ENCODE data around the gene GFPT2. TPM values are rescaled to one million over a fixed set of nuclear protein-coding genes. Genes with fewer than 3 reads are reported as not detected.

GFPT2 gene
- total and polyA plus RNA-seq, 12 donors: 1.9 to 20.1 (median 9.3) TPM

DNA sequence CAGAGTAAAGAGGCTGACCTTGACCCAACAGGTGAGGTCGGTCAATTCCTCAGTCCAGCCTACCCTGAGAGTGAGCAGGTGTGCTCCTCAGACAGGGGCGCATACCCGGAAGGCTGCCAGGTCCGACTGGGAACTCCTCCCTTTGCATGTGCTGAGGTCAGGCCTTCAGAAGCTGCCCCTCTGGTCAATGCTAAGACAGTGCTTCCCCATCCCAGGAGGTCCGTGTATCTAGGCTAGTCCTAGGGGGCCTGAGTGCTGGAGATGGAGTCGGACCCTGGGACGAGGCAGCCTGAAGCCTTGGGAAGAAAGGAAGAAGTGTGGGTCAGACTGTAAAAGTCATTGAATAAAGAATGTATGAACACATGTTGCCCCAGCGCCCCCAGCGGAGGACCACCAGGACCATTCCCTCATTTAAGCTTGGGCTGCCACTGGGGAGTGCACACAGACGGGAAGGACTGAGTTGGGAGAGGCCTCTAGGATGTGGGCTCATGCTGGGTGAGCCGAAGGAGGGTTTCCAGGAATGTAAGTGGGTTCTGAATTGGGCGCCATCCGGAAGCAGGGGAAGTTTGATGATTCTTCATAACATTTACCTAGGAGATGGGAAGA, 41.0 kb upstream of the GFPT2 start:
- 85 to 93% (median 88%) methylated on average over 8 to 13 of the region's 13 CpGs for WGBS, 4 donors
- H3K36me3 ChIP-seq (replicated peaks in 1 of 2): no peaks in the 10 kb centered on the region
- no peaks in the 10 kb centered on the region for H3K9me3 ChIP-seq (replicated peaks in 1 of 3)
- H3K4me3 ChIP-seq: no peak overlapping the region
- no peaks in the 10 kb centered on the region for H3K27me3 ChIP-seq
- no peak for DNase-seq
- no peak for TF ChIP-seq POLR2A (IDR thresholded peaks at IDR 0.05)
- TF ChIP-seq, protein P1, sequence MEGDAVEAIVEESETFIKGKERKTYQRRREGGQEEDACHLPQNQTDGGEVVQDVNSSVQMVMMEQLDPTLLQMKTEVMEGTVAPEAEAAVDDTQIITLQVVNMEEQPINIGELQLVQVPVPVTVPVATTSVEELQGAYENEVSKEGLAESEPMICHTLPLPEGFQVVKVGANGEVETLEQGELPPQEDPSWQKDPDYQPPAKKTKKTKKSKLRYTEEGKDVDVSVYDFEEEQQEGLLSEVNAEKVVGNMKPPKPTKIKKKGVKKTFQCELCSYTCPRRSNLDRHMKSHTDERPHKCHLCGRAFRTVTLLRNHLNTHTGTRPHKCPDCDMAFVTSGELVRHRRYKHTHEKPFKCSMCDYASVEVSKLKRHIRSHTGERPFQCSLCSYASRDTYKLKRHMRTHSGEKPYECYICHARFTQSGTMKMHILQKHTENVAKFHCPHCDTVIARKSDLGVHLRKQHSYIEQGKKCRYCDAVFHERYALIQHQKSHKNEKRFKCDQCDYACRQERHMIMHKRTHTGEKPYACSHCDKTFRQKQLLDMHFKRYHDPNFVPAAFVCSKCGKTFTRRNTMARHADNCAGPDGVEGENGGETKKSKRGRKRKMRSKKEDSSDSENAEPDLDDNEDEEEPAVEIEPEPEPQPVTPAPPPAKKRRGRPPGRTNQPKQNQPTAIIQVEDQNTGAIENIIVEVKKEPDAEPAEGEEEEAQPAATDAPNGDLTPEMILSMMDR (IDR thresholded peaks at IDR 0.05): no peak
- intact Hi-C loops (cut with DNase I): no loop called here
- no peak overlapping the region for H3K27ac ChIP-seq
- H3K4me1 ChIP-seq (replicated peaks in 1 of 2): no peaks in the 10 kb centered on the region

DNA sequence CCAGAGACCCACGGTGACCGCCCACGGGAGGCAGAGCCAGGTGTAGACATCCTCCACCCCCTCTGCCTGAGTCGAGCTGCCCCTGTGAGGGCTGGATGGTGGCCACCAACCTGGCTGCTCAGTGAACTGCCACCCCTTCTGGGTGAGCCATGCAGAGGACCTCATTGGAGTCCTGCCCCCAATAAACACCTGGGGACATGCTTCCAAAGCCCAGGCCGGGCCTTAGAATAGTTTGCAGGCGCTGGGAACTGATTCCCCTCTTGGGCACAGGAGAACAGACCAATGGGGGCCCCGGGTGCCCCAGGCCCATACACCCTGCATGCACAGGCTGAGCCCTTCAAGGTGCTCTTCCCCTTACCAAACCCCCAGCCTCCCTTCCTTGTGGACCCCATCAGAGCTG, 38.1 kb upstream of the GFPT2 start:
- TF ChIP-seq POLR2A (IDR thresholded peaks at IDR 0.05): no peak
- TF ChIP-seq, protein P1 (IDR thresholded peaks at IDR 0.05): no peak
- no peak for DNase-seq
- intact Hi-C loops (cut with DNase I): no loop called here
- Histone ChIP-seq H3K4me1 (replicated peaks in 1 of 2) (no peaks in the 10 kb centered on the region), H3K27ac (no peak overlapping the region), H3K4me3 (no peak overlapping the region), H3K9me3 (replicated peaks in 1 of 3) (no peaks in the 10 kb centered on the region), H3K27me3 (no peaks in the 10 kb centered on the region), H3K36me3 (replicated peaks in 1 of 2) (no peaks in the 10 kb centered on the region)
- 83 to 90% (median 84%) methylated on average over 2 to 7 of the region's 7 CpGs for WGBS, 4 donors

- 81 to 89% (median 86%) methylated on average over 4 to 15 of the region's 15 CpGs for WGBS, 4 donors
- Histone ChIP-seq H3K4me1 (replicated peaks in 1 of 2) (no peaks in the 10 kb centered on the region), H3K36me3 (replicated peaks in 1 of 2) (no peaks in the 10 kb centered on the region), H3K27ac (no peak overlapping the region), H3K4me3 (no peak overlapping the region), H3K27me3 (no peaks in the 10 kb centered on the region), H3K9me3 (replicated peaks in 1 of 3) (no peaks in the 10 kb centered on the region)
- no peak for DNase-seq
- TF ChIP-seq POLR2A (IDR thresholded peaks at IDR 0.05): no peak
- TF ChIP-seq, protein P1 (IDR thresholded peaks at IDR 0.05): no peak
- intact Hi-C loops (cut with DNase I): no loop called here
Measured at GRCh38 chr5:180390441-180391190, 37.5 kb upstream of the GFPT2 start.

DNA sequence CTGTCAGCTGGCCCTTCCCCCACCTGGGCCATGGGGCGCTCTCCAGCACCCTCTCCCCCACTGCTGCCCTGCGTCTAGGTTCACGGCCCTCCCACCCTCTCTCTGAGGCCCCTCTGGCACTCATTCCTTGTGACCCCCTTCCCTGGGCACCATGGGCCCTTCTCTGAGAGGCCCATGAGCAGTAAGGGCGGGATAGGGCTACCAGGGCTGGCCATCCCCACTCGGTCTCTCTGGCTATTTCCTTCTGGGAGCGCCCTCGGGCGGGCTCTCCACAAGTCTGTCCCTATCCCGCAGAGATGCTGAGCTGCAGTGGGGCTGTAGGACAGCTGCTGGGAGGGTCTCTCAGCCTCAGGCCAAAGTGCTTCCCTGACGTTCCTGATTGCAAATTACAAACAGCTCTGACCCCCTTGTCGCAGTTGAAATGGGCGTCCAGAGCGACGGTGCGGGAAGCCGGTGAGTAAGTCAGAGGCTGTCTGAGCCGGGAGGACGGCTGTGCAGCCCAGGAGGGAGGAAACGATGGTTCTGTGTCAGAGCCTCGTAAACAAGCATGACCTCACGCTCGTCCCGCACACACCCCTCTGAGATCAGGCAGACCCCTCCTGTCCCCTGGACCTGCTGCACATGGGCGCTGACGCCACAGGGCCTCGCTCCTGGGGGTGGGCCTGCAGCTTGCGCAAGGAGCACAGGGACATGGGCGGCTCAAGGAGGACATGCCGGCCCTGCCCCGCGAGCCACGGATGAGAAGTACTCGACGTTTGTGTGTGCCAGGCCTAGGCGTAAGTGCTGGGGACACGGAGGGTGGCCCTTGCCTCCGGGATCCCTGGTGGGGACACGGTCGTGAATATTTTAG, 36.3 kb upstream of the GFPT2 start:
- Histone ChIP-seq H3K4me1 (replicated peaks in 1 of 2) (no peaks in the 10 kb centered on the region), H3K27me3 (no peaks in the 10 kb centered on the region), H3K27ac (no peak overlapping the region), H3K4me3 (no peak overlapping the region), H3K36me3 (replicated peaks in 1 of 2) (no peaks in the 10 kb centered on the region), H3K9me3 (replicated peaks in 1 of 3) (no peaks in the 10 kb centered on the region)
- DNase-seq: no peak
- 76 to 80% (median 79%) methylated on average over 28 to 39 of the region's 39 CpGs for WGBS, 4 donors
- TF ChIP-seq POLR2A (IDR thresholded peaks at IDR 0.05): no peak
- TF ChIP-seq, protein P1 (IDR thresholded peaks at IDR 0.05): no peak
- intact Hi-C loops (cut with DNase I): no loop called here
